DND-41 (cell line): ENCODE data around the gene SNURF.

ENCODE experiments used
- EZH2 ChIP-seq: IDR thresholded peaks from 3 replicates; pipeline ENCODE4 v1.6.1; 2012; ENCODE audit warnings: borderline replicate concordance, low read depth, mild to moderate bottlenecking, moderate library complexity, low read length, inconsistent platforms; ENCODE audit not compliant: severe bottlenecking
- TF ChIP-seq, protein P1 (sequence below): IDR thresholded peaks from 2 replicates; pipeline ENCODE4 v1.5.1; 2012; ENCODE audit warnings: borderline replicate concordance, low read length, moderate library complexity, mild to moderate bottlenecking; ENCODE audit not compliant: poor library complexity, severe bottlenecking; ENCODE audit errors: extremely low read depth

DNA sequence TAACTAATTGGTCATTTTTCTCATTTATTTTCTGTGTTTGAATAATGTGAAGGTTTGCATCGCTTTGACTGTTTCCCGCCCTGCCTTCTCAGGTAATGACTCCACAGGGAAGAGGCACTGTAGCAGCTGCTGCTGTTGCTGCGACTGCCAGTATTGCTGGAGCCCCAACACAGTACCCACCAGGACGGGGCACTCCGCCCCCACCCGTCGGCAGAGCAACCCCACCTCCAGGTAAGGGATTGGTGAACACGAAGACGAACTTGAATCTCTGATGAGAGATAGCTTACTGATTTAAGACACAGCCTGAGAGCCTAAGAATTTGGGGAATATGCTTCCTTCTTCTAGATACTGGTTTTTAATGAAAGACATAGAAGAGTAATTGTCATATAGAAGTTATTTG, 22.9 kb downstream of the SNURF start:
- no peak for TF ChIP-seq EZH2
- TF ChIP-seq, protein P1, sequence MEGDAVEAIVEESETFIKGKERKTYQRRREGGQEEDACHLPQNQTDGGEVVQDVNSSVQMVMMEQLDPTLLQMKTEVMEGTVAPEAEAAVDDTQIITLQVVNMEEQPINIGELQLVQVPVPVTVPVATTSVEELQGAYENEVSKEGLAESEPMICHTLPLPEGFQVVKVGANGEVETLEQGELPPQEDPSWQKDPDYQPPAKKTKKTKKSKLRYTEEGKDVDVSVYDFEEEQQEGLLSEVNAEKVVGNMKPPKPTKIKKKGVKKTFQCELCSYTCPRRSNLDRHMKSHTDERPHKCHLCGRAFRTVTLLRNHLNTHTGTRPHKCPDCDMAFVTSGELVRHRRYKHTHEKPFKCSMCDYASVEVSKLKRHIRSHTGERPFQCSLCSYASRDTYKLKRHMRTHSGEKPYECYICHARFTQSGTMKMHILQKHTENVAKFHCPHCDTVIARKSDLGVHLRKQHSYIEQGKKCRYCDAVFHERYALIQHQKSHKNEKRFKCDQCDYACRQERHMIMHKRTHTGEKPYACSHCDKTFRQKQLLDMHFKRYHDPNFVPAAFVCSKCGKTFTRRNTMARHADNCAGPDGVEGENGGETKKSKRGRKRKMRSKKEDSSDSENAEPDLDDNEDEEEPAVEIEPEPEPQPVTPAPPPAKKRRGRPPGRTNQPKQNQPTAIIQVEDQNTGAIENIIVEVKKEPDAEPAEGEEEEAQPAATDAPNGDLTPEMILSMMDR: no peak
